ENCODE results near the gene MAGIX.
"Not testable (repeated sequence)": the region's sequence is repeated elsewhere in the genome, so short reads cannot be mapped to it uniquely, and the experiment has no call there.

MAGIX gene

GRCh38 chrX:49162620-49163019 lies at the start of gene MAGIX:
MAGIX (plus strand) TSS chrX:49162758; CDS start chrX:49162890, 132 bp downstream.
- no peak for DNase-seq
- TF ChIP-seq GATA1 (IDR thresholded peaks at IDR 0.05; ENCODE audit: low read depth, low read length) (no peak), POLR2A (IDR thresholded peaks at IDR 0.05; ENCODE audit: low read length) (no peak)

GRCh38 chrX:49116076-49116475 lies 46.5 kb upstream of the MAGIX start:
- DNase-seq, result no peak
- TF ChIP-seq GATA1 (IDR thresholded peaks at IDR 0.05; ENCODE audit: low read depth, low read length) (no peak), POLR2A (IDR thresholded peaks at IDR 0.05; ENCODE audit: low read length) (no peak)

- TF ChIP-seq POLR2A (IDR thresholded peaks at IDR 0.05; ENCODE audit: low read length), result no peak
- no peak for TF ChIP-seq GATA1 (IDR thresholded peaks at IDR 0.05; ENCODE audit: low read depth, low read length)
- peak; percentile 18 to 55 for DNase-seq
These were observed 45.8 kb upstream of the MAGIX start for GRCh38 chrX:49116716-49117115.

GRCh38 chrX:49117581-49117980 lies 45.0 kb upstream of the MAGIX start:
- DNase-seq, result peak; percentile 49 to 78
- TF ChIP-seq POLR2A (IDR thresholded peaks at IDR 0.05; ENCODE audit: low read length), result no peak

- TF ChIP-seq POLR2A (IDR thresholded peaks at IDR 0.05; ENCODE audit: low read length) (no peak), GATA1 (IDR thresholded peaks at IDR 0.05; ENCODE audit: low read depth, low read length) (no peak)
- peak; percentile 31 to 42 for DNase-seq
These were observed 42.5 kb upstream of the MAGIX start for GRCh38 chrX:49120091-49120490.

- no peak for DNase-seq
- TF ChIP-seq POLR2A (IDR thresholded peaks at IDR 0.05; ENCODE audit: low read length) (no peak), GATA1 (IDR thresholded peaks at IDR 0.05; ENCODE audit: low read depth, low read length) (no peak)
These were observed 40.1 kb upstream of the MAGIX start for GRCh38 chrX:49122499-49122898.

GRCh38 chrX:49127742-49128258 lies 34.8 kb upstream of the MAGIX start:
- not testable (repeated sequence) for DNase-seq

GRCh38 chrX:49129427-49129826 lies 33.1 kb upstream of the MAGIX start:
- DNase-seq, result no peak
- no peak for TF ChIP-seq POLR2A (IDR thresholded peaks at IDR 0.05; ENCODE audit: low read length)
- TF ChIP-seq GATA1 (IDR thresholded peaks at IDR 0.05; ENCODE audit: low read depth, low read length), result no peak

- not testable (repeated sequence) for DNase-seq
These were observed 30.3 kb upstream of the MAGIX start for GRCh38 chrX:49132275-49132674.

GRCh38 chrX:49133759-49134158 lies 28.8 kb upstream of the MAGIX start:
- TF ChIP-seq POLR2A (IDR thresholded peaks at IDR 0.05; ENCODE audit: low read length), result no peak
- TF ChIP-seq GATA1 (IDR thresholded peaks at IDR 0.05; ENCODE audit: low read depth, low read length), result no peak

GRCh38 chrX:49137492-49137891 lies 25.1 kb upstream of the MAGIX start:
- no peak for DNase-seq
- no peak for TF ChIP-seq GATA1 (IDR thresholded peaks at IDR 0.05; ENCODE audit: low read depth, low read length)
- no peak for TF ChIP-seq POLR2A (IDR thresholded peaks at IDR 0.05; ENCODE audit: low read length)

More at GRCh38 chrX:49133759-49134158, 28.8 kb upstream of the MAGIX start:
- no peak for DNase-seq

- TF ChIP-seq GATA1 (IDR thresholded peaks at IDR 0.05; ENCODE audit: low read depth, low read length) (no peak), POLR2A (IDR thresholded peaks at IDR 0.05; ENCODE audit: low read length) (no peak)
- DNase-seq, result peak; percentile 40 to 54
These were observed 22.8 kb upstream of the MAGIX start for GRCh38 chrX:49139713-49140112.

- DNase-seq, result not testable (repeated sequence)
These were observed 20.3 kb upstream of the MAGIX start for GRCh38 chrX:49142264-49142663.

GRCh38 chrX:49143154-49143553 lies 19.4 kb upstream of the MAGIX start:
- not testable (repeated sequence) for DNase-seq

- no peak for DNase-seq
- no peak for TF ChIP-seq GATA1 (IDR thresholded peaks at IDR 0.05; ENCODE audit: low read depth, low read length)
- TF ChIP-seq POLR2A (IDR thresholded peaks at IDR 0.05; ENCODE audit: low read length), result no peak
These were observed 15.3 kb upstream of the MAGIX start for GRCh38 chrX:49147282-49147681.

- DNase-seq, result peak in 1 of 2 experiments; percentile 35
- no peak for TF ChIP-seq POLR2A (IDR thresholded peaks at IDR 0.05; ENCODE audit: low read length)
- TF ChIP-seq GATA1 (IDR thresholded peaks at IDR 0.05; ENCODE audit: low read depth, low read length), result no peak
These were observed 14.6 kb upstream of the MAGIX start for GRCh38 chrX:49147936-49148335.

Measured in erythroblast (primary cell).